Measurements from ENCODE around the gene DISC1.
"Not testable (repeated sequence)": the region's sequence is repeated elsewhere in the genome, so short reads cannot be mapped to it uniquely, and the experiment has no call there.

DISC1 gene

DNA sequence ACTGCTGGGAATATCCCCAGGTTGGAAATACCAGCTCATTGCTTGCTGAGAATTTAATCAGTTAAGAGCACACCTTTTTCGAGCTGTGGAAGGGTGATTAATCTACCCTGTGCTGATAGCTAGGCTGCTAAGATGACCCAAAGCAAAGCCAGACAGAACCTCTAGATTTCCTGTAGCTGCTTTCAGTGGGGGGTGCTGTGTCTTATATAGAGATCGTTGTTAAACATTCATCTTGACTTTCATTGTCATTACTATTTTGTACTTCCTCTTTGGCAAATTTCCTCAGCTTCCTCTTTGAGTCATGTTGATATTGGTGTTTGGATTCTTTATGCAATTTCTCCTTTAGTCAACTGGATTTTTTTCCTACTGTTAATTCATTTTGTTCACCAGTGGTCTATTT, 155.3 kb downstream of the DISC1 start:
- no peak for DNase-seq

DNA sequence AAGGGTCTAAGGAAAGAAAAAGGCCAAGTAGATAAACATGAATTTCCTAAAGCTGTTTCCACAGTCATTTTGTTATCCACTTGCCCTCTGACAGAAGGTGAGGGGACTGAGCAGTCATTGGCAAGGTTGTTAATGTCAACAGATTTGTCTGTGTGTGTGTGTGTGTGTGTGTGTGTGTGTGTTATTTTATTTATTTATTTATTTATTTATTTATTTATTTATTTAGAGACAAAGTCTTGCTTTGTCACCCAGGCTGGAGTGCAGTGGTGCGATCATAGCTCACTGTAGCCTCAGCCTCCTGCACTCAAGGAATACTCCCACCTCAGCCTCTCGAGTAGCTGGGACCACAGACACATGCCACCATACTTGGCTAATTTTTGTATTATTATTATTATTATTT, 158.5 kb downstream of the DISC1 start:
- not testable (repeated sequence) for DNase-seq

DNA sequence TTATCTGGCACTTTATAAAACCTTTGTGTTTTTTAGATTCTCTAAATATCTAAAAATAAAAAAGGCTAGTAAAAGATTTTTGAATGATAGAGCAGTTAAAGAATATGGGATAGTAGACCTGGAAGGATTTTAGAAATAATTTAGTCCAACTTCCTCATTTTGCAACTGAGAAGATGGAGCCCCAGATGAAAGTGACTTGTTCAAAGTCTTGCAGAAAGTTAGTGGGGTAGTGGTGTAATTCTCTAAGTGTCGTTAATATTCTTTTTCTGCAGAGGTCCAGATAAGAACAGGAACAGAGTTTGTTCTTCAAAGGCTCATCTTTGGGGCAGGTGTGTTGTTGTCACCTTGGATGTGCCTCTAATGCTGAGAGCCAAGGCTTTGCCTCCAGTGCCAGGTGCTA, 159.5 kb downstream of the DISC1 start:
- no peak for DNase-seq

GRCh38 chr1:231792634-231793033, 166.0 kb downstream of the DISC1 start:
- no peak for DNase-seq

- no peak for DNase-seq
Observed at GRCh38 chr1:231793893-231794292, 167.3 kb downstream of the DISC1 start.

GRCh38 chr1:231796141-231796540, 169.6 kb downstream of the DISC1 start:
- DNase-seq = no peak

DNA sequence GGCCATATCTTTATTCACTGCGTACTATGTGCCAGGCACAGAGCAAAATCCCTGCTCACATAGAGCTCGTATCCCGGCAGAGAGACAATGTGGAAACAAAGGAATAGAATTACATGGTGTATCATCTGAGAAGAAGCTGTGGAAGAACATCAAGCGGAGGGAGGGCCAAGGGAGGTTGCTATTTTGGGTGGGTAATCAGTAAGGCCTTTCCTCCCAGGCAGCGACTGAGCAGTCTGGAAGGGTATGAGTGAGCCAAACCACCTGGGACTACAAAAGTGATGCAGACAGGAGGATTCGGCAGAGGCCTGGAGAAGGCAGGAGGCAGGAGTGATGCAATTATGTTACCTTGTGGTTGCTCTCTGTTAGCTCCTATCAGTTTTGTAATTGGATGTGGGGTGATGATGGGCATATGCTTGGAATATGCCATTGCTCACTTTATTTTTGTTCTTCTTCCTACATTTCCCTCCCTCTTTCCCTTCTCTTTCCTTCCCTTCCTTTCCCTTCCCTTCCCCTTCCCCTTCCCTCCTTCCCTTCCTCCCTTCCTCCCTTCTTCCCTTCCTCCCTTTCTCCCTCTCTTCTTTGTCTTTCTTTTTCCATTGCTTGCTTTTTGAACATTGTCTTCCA, 172.9 kb downstream of the DISC1 start:
- DNase-seq = no peak

GRCh38 chr1:231800108-231800507, 173.5 kb downstream of the DISC1 start:
- DNase-seq = no peak

DNA sequence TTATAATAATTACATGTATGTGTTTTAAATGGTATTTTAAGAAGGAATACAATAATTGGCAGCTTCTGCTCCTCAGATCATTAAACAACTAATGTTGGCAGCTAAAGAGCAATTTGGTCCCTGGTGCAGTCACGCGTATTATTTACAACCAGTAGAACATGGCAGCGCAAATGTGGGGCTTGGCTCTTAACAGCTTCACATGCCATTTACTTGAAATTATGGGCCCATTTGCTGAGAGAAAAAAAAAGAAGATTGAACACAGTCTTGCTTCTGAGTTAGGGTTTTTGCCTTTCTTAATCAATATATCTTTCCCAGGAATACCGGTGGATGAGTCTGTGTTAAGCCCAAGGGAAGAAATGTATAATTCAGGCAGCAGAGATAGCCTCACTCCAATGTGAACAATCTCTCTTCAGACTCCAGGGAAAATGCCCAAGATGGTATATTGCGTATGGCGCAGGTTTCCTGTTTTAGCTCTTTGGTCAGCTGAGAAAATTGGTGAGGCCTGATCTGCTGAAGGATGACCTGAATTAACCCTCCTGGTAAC, 174.5 kb downstream of the DISC1 start:
- no peak for DNase-seq

DNA sequence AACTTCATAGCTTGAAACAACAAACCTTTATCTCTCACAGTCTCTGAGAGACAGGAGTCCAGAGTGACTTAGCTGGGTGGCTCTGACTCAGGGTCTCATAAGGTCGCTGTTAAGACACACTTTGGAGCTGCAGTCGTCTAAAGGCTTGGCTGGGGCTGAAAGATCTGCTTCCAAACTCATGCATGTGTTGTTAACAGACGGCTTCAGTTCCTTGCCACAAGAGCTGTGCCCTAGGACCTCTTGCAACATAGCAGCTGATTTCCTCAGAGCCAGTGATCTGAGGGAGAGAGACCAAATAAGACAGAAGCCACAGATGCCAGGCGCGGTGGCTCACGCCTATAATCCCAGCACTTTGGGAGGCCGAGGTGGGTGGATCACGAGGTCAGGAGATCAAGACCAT, 176.8 kb downstream of the DISC1 start:
- DNase-seq = no peak

DNA sequence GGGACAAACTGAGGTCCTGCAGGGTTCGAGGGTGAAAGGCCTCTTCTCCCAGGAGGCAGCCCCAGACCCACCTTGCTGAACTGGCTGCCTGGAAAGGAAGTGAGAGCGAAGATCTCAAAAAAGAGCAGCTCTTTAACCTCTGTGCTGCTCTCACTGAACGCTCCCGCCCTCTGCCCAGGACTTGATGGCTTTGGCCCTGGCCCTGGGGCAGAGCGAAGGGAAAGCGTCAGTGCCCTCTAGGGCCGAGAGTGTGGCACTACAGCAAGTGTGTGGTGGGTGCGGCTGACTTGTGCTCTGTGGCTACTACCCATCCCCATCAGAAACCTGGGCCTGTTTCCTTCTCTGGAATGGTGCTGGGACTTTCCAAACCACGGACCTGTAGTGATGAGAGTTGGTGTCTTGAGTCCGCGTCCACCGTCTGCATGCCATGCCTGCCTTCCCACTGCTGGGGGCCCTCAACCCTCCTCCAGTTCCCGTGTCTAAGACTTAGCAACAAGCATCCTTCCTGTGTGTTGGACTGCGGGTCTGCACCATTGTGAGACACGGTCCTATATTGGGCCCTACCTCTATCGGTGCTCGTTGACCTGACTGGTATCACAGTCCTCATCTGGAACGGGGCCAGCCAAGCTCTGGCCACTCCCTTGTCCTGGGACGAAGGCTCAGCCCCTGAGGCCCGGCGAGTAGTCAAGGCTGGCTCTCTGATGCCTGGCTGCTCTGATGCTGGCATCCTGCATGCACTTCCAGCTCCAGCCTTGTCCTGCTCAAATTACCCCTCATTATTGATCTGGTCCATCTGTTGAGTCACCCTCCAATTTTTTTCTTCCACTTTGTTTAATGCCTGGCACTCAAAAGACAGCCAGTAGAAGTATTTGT, 180.3 kb downstream of the DISC1 start:
- peak; percentile 37 for DNase-seq

DNA sequence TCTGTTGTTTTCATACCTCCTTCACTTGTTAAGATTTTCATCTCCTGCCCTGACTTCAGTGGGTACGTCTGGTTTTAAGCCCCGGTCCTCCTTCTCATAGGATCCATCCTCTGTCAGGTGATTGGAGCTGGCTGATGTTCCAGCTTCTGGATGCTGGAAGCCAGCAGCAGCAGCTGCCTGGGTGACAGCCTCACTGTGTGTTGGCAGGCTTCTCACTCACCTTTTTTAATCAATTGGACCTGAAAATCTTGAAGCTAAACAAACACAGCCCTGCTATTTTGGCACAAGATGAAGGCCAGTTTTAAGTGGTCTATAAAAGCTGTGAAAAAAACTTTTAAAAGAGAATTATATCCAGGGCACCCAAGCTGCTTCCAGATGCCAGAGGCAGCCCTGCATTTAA, 181.0 kb downstream of the DISC1 start:
- no peak for DNase-seq

DNA sequence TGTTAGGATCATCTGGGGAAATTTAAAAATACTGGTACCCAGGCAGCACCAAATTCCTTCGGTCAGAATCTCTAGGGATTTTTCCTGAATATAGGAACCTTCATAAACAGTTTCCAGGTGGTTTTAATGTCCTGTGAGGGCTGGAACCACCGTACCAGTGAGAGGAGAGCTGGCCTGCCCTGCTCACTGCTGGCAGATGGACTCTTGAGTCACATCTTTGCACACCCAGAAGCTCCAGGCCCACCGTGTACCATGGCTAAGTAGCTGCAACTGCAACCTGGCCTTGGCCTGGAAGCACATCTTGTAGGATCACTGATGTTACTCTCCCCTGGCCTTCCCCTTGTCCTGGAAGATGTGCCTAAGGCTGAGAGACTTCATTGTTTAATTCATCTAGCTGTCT, 181.5 kb downstream of the DISC1 start:
- DNase-seq = no peak

DNA sequence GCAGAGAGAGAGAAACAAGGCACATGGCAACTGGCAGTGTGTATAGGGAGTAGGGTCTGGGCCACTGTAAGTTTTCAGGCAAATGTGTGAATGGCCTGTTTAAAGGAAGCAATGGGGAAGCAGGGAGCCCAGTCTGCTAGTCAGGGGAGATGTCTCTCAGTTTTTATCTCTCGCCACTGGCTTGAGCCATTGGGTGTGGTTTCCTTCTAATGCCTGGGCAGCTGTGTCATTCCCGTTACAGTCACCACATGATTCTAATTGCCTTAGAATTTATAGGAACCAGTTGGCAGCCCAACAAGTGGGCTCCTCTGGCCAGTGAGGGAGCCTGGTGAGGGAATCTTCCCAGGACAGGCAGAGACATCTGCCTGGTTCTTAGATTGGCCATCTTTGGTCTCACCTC, 182.4 kb downstream of the DISC1 start:
- no peak for DNase-seq

GRCh38 chr1:231810415-231810814, 183.8 kb downstream of the DISC1 start:
- no peak for DNase-seq

DNA sequence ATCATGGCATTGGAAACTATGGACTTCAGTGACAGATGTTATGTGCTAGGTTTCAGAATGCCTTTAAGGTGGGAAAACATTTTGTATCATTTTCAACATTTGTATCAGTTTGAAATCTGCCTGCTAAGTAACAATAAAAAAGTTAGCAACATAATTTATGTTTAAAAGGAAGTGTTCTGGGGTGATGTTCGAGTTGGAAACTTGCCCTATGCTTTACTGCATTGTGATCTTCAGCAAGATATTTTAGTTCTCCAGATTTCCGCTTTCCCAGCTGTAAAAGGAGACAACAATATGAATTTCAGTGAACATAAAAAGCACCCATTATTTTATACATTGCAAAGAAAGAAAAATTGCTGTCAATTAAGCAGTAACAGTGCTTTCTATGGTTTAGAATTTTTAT, 187.4 kb downstream of the DISC1 start:
- DNase-seq = no peak

DNA sequence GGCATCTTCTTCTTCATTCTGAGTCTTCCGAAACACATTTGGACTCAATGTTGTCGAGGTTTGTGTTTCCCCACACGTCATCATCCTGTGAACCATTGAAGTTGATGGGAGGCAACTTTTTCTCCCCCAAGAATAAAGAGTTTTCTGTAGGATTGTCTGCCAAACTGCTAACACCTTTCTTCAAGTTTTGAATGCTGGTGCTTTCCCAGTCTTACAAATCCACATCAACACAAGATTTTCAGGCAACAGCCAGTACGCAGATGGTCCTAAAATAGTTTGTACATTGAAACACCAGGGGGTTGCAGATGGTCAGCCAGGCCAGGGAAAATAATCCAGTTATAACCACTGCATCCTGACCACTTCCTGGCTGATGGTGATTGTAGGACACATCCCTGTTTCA, 187.9 kb downstream of the DISC1 start:
- DNase-seq = no peak

GRCh38 chr1:231817801-231818200, 191.2 kb downstream of the DISC1 start:
- no peak for DNase-seq

GRCh38 chr1:231818337-231818736, 191.7 kb downstream of the DISC1 start:
- no peak for DNase-seq

DNA sequence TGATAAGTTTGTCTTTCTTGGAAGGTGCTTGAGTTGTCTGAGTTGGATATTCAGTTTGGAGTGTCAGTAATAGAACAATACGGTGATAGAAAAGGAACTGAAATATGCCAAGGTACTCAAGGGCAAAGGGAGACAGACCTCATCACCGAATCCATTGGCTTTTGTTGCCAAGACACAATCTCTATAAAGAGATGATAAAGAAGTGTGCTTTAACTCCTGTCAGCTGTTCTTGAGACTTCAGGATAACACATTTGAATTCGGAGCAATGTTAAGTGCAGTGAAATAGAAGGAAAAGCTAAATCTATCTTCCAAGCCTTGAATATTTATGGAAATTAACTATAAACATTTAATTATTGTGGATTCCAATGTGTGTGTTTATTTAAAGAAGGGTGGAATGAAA, 194.7 kb downstream of the DISC1 start:
- DNase-seq = no peak

GRCh38 chr1:231822041-231822440, 195.5 kb downstream of the DISC1 start:
- DNase-seq = no peak

DNA sequence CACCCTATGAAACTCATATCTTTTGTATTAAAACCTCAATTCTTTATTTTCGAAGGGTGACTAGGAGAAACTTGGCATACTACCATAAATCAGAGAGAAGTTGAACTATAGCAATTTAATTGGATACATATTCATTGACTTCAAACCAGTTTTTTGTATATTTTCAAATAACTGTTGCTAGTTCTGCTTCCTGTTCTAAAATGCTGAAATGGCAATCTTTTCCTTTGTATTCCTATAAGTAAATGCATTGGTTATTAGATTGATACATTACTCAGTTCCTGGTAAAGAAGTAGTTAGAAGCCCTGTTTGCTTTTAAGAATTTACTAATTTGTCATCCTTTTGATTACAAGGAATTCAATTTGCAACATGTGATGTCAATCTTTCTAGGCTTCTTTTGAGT, 200.0 kb downstream of the DISC1 start:
- DNase-seq = no peak

GRCh38 chr1:231827337-231828105, 200.9 kb downstream of the DISC1 start:
- no peak for DNase-seq

Data from activated CD4-positive, alpha-beta T cell treated with anti-CD3 and anti-CD28 coated beads, Interleukin-2, amount 50 U/mL, for 16 hours (primary cell).